Renal cortical epithelial cell (primary cell): ENCODE results near the gene MICAL2. TPM values are rescaled to one million over a fixed set of nuclear protein-coding genes. Genes with fewer than 3 reads are reported as not detected.

Source experiments
- DNase-seq: peaks from one replicate; pipeline ENCODE4 v3.0.0-alpha.2; 2011; ENCODE audit warnings: low read depth
- total RNA-seq: library from RNA; depleted of rRNA; stranded (reverse); fragments of >200 nt; gene quantifications from 2 replicates; pipeline ENCODE4 v1.2.3, GENCODE V29; 2014

The MICAL2 gene
- total RNA-seq, 1 donor from 2014 or later = 266 TPM

DNA sequence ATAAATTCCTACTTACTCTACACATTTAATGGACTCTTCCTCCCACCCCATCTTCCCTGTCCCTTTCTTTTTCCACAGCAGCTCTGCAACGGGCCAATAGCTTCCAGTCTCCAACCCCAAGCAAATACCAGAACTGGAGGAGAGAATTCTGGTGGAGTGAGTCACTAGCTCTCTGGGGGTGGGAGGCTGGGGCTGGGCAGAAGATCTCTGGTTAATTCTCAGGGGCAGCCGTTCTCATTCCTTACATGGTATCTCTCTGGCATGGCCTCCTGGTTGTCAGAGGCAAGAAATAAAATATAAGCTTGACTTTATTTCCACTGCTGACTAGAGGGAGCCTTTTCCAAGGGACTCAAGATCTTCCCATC, 176.6 kb downstream of the MICAL2 start:
- peak; percentile 95 for DNase-seq

DNA sequence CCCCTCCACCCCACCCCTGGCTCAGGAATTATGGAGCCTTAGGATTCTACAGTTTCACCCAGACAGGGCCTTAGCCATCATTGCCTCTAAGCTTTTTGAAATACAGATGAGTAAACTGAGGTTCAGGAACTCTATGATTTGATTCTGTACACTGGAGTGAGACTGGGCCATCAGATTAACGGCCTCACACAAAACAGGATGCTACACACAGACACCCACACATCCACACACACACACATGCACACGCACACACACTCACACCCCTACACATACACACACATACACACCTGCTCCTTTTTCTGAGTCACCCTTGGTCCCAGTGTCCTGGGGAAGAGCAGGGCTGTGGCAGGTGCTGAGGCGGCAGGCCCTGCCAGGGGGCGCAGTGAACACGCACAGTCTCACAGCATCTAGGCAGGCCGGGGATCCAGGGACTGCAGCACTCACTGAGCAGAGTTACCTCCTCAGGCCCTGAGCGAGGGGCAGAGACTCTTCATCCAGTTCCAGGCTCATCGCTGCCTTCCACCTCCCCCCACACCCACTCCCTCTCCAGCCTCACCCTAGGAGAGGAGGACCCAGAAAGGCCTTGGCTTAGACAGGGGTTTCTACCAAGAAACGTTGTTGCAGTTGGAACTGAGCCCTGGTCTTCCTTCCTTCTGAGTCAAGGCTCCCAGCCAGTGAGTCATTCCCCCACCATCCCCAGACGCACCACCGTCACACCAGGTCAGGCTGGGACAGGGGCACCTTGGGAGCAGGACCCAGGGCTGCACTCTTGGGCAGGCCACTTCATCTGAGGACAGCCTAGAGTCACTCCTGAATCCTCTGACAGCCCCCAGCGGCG, 177.2 kb downstream of the MICAL2 start:
- DNase-seq = peak; percentile 95

DNA sequence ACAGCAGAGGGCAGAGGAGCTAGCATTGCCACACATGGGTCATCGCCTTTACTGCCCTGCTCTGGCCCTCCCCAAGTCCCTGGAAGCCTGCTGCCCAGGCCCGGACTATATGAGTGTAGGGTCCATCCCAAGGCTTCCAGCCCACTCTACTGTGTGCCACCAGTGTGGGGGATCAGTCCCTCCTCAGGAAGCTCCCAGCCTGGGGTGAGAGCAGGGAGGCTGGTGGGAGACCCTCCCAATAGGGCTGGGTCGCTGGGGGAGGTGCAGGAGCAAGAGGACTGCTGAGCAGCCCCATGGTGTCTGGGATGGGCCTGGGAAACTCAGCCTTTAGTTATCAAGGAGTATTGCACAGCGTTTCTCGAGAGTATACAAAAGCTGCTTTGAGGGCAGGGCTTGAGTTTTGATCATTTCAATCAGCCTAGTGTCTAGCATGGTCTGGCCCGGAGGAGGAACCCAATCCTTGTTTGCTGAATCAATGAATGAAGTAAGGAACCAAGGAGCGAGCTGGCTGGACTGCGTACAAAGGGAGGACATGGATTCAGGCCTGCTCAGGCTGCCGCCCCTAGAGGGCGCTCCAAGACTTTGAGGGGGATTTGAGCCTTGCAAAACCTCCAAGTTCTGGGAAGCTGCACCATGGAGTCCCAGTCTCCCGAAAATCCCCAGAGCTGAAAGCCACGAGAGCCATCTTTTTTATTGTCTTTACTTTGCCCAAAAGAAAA, 178.0 kb downstream of the MICAL2 start:
- peak; percentile 82 for DNase-seq

DNA sequence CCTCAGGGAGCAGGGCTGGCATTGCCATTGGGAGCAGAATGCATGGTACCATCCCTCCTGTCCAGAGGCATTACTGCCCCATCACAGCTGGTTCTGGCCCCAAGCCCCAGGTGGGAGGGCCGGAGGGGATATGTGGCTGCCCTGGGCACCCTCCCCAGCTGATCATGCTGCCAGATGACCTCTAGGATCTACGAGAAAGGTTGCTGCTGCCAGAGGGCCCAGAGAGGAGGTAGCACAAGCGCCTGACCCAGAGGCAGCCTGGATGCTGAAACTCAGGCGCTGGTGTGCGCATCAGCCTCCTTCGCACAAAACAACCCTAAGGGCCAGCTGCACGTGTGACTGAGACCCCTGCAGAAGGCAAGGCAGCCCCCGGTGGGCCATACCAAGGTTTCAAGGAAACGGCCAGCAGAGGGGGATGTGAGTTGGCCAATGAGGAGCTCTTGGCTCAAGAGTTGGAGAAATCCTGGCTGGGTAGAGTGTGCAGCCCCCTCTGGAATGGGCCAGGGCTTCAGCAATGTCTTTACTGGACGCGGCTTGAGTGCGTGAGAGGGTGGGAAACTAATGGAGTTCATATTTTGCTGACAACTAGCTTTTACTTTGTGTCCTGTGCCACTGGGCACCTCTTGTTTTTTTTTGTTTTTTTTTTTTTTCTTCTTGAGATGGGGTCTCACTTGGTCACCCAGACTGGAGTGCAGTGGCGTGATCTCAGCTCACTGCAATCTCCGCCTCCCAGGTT, 178.7 kb downstream of the MICAL2 start:
- DNase-seq = no peak

DNA sequence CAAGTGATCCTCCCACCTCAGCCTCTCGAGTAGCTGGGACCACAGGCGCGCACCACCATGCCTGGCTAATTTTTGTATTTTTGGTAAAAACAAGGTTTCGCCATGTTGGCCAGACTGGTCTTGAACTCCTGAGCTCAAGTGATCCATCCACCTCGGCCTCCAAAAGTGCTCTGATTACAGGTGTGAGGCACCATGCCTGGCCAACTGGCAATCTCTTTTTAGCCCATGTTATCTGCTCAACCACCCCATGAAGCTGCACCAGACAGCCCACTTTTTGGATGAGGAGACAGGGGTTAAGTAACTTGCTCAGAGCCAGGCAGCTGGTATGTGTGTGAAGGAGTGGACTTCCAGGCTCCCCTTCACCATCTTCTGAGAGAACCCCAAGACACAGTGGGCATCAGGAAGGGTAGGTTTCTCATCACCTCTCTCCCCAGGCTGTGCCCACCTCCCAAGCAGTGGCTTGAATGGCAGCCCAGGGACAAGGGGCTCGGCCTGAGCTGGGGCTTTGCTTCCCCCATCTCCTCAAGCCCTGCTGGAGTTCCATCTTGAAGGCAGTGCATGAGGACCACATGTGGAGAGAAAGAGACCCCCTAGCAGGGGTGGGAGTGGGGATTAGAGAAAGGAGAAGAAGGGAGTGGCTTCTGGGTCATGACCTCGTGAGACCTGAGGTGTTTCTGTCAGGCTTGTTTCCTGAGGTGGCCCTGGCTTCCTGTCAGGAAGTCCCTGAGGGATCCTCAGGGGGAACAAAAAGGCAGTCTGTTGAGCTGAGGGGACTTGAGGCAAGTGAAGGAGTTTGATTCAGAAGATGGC, 179.5 kb downstream of the MICAL2 start:
- no peak for DNase-seq

DNA sequence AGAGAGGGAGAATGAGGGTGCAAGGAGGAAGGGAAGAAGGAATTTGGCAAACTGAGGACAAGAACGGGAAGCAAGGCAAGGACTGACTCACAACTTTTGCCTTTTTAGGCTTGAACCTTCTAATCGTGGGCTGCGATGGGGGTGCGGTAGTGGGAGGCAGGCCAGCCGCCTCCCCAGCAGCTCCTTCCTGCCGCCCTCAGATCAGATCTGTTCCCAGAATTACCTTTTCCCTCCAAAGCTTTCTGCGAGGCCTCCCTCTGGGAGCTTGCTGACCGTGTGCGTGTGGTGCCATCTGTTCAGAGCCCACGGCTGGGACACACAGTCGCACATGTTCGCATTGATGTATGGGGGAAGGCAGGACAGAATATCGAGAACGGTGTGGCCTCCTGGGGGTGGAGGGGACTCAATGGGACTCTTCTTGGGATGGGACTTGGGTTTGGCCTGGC, 180.1 kb downstream of the MICAL2 start:
- DNase-seq = no peak

DNA sequence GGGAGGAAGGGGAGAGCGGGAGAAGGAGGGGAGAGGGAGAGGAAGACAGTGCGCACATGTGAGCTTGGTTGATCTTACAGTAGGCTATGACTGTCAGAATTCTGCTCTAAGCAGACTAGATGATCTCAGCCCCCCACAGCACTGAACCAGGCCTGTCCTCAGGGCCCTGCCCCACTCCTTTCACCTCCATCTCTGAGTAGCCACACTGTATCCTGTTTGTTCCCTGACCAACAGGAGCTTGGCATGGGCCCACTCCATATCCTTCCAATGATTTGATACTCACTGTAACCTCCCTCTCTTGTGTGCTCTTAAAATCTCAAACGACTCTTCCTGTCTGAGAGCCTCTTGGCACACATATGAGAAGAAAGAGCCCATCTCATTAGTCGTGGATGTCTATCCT, 180.9 kb downstream of the MICAL2 start:
- DNase-seq = no peak

DNA sequence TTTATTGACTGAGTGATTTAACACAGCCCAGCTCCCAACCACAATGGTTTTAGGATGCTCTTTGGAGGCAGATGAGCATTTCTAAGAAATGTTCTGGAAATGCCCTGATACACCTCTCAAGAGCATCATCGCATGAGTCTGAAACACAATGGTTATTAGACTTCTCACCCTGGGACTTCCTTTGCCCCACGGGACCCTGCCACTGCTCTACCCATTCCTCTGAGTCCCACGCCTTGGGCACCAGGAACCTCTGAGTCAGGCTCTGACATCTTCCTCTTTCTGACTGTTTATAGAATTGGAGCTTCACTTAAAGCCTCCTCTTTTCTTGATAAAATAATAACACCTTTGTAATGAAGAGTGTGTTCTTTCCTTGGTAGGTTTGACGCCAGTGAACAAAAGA, 181.4 kb downstream of the MICAL2 start:
- DNase-seq = no peak

DNA sequence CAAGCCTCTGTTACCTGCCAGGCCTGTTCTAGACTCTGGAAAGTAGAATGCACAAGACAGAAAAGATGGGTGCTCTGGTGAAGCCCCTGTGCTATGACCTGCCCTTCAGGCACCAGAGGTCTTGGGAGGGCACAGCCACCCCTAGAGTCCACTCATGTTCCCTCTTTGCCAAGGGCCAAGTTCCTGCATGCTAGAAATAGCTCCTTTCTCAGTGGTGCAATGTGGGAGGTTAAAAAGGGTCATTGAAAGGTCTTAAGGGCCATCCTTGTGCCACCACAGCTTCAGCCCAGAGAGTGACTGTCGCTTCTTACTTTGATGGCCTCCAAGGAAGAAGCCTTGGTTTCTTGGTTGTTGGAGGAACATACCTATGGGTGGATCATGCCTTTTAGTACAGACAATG, 182.4 kb downstream of the MICAL2 start:
- DNase-seq = no peak

DNA sequence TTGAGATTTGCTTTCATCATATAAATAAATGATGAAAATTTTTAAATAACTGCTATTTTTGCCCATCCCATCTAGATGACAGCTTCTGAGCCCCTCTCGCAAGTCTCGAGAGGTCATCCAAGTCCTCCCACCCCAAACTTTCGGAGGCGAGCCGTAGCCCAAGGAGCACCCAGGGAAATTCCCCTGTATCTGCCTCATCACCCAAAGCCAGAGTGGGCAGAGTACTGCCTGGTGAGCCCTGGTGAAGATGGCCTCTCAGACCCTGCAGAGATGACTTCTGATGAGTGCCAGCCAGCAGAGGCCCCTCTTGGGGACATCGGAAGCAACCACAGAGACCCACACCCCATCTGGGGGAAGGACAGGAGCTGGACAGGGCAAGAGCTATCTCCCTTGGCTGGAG, 183.1 kb downstream of the MICAL2 start:
- DNase-seq = no peak

DNA sequence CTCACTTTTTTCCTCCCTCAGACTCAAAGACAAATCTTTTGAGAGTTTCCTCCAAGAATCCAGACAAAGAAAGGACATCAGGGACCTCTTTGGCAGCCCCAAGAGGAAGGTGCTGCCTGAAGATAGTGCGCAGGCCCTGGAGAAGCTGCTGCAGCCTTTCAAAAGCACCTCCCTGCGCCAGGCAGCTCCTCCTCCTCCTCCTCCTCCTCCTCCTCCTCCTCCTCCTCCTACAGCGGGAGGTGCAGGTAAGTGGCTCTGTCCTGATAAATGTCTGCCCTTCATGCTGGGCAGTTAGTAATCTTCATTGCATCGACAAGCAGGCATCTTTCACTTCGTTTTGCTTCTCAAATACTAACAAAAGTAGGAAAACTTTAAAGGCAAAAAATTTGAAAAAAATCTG, 184.2 kb downstream of the MICAL2 start:
- DNase-seq = no peak

DNA sequence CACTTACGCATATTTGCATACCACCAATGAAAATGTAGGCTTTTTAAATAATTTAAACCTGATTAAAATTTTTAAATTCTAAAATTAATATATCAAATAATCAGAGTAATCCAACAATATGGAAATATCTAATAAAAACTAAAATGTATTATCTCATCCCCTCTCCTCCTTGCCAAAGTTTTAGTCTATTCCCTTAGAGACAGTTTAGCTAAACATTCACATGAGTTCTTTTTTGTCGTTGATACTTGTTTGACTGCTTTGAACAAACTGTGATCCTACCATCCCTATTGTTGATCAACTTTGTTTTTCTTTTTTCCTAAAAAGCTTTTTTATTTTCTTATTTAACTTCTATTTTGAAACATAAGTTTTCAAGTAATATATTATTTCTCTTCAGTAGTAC, 185.6 kb downstream of the MICAL2 start:
- DNase-seq = no peak

DNA sequence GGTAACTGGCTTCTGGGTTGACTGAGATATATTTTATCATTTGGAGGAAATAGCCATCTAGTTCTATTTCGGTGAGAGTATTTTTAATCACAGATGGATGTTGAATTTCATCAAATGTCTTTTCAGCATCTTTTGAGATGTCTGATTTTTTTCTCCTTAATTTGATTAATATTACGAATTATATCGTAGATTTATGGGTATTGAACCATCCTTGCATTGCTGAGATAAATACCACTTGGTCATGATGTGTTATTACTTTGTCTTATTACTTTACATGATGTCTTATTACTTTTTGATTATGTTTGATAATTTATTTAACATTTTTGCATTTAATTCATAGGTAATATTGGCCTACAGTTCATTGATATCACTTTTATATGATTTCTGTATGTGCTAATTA, 188.2 kb downstream of the MICAL2 start:
- no peak for DNase-seq

DNA sequence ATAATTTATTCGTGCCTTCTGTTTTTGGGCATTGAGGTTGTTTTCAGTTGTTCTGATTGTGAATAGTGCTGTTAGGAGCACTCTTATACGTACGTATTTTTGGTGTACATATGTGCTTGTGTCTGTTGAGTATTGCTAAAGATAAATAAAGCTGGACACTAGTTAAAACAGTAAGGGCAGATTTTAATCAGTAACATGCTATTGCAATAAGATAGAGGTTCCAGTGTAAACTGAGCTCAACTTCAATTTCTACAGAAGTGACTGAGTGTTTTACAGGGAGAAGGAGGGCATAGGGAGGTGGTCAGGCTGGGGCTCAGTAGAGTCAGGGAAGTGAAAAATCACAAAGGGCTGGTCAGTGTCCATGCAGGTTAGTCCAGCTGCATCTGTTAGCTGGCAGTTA, 191.0 kb downstream of the MICAL2 start:
- no peak for DNase-seq

DNA sequence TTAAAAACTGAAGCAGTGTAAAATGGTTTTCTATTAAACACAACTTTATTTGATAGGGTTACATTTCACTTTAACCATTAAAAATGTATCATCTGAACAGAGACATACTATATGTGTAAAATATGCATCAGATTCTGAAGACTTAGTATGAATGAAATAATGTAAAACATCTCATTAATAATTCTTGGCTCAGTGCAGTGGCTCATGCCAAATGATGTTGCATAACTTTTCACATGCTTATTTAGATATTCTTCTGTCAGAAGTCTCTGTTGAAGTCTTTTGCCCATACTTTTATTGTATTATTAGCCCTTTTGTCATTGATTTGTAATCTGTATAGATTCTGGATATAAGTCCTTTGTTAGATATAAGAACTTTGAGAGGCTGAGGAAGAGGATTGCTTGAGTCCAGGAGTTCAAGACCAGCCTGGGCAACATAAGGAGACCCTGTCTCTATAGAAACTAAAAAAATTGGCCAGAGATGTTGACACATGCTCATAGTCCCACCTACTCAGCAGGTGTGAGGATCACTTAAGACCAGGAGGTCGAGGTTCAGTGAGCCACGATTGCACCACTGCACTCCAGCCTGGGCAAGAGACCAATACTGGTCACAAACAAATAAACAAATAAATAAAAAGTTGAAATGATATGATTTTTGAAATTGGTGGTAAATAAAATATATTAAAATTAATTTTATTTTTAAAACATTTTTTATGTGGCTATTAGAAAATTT, 193.2 kb downstream of the MICAL2 start:
- DNase-seq = no peak

DNA sequence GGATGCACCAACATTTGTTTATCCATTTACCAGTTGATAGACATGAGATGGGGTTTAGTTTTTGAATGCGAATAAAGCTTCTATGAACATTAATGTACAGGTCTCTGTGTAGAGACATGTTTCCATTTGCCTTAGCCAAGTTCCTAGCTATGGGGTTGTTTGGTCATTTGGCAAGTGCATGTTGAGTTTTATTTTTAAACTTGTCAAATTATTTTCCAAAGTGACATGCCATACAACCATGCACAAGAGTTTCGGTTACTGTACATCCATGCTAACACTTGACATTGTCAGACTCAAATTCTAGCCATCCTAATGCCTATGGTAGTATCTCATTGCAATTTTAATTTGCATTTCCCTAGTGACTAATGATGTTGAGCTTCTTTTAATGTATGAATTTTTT, 196.4 kb downstream of the MICAL2 start:
- DNase-seq = no peak

DNA sequence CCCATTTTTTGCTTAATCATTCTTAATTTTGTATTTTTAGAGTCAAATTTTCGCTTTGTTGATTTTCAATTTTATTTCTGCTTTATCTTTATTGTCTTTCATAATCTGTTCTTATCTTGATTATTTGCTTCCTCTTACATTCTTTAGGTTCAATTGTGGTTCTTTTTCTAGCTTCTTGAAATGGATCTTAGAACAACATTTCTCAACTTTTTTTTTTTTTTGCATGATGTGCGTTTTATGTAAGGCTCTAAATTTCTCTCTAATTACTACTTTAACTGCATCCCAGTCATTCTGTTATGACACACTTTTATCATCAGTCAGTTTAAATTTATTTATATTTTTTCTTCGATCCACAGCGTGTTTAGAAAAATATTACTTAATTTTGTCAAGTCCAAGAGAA, 201.7 kb downstream of the MICAL2 start:
- no peak for DNase-seq
